MM.1S (cell line): ENCODE measurements around the gene CD302.

Experiments used
- CTCF ChIP-seq: fragments of 300-600 bp; sonication (generic); IDR thresholded peaks from 2 replicates; pipeline ENCODE4 v1.5.1; 2016; ENCODE audit warnings: antibody characterized with exemption, low read length, mixed read lengths
- EZH2 ChIP-seq: fragments of 300-600 bp; sonication (generic); optimal IDR thresholded peaks from 2 replicates; pipeline ENCODE3; 2017; ENCODE audit warnings: low read depth, mild to moderate bottlenecking, antibody characterized with exemption, low read length, mixed read lengths

GRCh38 chr2:159775021-159775420 is 23.0 kb downstream of the CD302 start:
- no peak for TF ChIP-seq CTCF
- no peak for TF ChIP-seq EZH2
